HG03460 (cell line): ENCODE results near the gene CSAD.
A peak's percentile ranks its signal among the peaks of the same experiment; 100 is the strongest.
"Not testable (repeated sequence)": the region's sequence is repeated elsewhere in the genome, so short reads cannot be mapped to it uniquely, and the experiment has no call there.

Experiments used
- ATAC-seq: cut with Tn5 transposase; IDR thresholded peaks from one replicate; pipeline ENCODE4 v1.9.1; 2021; ENCODE audit not compliant: unreplicated experiment

CSAD gene

DNA sequence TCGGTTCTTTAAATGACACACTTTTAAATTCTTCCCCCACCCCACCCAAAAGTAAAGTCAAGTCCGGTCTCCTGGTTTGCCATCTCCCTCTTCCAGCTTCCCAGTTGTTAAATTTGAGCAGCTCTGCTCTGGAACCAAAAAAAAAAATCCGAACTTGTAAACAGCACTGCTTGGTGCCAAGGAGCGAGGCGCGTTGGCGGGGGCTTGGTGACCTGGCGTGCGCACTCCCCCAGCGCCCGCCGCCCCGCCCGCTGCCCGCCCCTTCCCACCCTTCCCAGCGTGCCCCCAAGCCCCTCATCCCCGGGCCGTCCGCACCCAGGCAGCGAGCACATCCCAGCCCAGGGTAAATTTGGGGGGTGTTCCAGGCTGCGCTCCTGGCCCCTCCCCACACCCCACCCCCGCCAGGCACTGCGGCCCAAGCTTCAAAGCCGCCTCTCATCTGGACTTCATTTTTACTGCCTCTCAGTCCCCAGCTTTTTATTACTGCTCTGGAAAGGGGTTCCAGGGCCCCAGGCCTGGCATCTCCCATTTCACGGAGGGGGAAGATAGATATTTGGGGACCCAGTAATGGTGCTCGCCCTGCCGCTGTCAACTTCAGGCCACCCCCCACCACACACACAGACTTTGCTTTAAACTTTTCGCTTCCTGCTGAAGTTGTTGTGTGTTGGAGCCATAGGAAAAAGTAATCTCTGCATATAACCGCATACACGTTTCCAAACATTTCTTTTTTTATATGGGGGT lies 38.0 kb upstream of the CSAD start:
- no peak for ATAC-seq

DNA sequence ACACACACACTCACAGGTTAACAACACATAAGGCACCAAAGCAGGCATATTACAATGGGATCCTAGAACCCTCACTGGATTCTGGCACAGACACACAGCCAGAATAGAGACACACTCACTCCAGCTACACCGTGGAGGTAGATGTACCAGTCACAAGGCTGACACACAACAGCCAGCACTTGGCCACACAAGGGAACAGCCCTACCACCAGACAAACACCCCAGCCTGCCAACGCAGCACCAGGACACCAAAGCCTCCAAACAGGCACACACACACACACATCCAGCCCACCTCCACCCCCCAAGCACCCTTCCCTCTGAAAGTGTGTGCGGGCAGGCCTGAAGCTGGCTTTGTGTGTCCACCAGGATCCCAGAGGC lies 37.2 kb upstream of the CSAD start:
- ATAC-seq = no peak

DNA sequence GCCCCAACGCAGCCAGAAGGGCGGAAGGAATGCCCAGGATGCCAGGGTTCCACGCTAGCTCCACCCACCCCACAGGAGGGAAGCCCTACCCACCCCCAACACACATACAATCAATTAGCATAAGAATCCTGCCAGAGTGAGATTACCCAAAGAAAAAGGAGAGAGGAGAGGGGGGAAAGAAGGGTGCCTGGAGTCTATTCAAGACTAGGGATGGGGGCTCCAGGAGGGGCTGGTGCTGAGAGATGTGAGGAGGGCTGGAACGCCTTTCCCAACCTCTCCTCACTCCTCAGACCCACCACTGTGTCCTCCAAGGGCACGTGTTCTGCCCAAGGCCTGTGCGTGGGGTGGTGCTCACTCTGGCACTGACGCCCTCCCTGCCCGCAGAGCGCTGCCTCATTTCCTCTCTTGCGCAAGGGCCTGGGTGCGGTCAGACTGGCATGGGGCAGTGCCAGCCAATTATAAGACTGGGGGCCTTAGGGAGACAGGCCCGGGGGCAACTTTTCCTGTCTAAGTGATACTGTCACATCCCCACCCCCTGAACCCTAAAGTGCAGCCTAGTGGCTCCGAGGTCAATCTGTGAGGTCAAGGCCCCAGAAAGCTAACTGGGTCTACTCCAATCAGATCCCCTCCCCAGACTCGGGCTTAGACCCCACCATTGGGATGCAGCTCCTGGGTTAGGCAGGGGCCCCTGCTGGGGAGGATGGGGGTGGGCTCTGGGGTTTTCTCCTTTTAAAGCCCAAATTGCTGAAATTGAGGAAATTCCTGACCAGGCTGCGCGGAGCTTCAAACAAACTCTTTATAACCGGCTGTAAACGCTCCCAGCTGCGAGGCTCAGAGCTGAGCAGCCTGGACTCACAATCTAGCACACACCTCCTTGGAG lies 36.6 kb upstream of the CSAD start:
- ATAC-seq = no peak

DNA sequence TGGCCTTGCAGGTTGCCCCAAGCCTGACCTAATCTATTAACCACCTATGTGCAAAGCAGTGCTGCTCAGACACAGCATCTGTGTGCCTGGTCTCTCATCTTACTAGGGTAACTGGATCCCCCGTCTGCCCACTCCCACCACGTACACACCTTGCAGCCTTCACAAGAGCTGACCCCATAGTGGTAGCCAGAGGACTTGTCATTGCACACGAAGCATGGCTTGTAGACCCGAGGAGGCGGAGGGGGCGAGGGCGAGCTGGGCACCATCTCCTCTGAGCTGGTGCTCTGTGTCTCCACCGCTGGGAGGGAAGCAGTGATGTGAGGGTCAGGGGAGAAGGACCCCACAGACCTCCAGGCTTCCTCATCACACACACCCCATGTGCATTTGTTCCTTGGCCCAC lies 34.8 kb upstream of the CSAD start:
- ATAC-seq = no peak

DNA sequence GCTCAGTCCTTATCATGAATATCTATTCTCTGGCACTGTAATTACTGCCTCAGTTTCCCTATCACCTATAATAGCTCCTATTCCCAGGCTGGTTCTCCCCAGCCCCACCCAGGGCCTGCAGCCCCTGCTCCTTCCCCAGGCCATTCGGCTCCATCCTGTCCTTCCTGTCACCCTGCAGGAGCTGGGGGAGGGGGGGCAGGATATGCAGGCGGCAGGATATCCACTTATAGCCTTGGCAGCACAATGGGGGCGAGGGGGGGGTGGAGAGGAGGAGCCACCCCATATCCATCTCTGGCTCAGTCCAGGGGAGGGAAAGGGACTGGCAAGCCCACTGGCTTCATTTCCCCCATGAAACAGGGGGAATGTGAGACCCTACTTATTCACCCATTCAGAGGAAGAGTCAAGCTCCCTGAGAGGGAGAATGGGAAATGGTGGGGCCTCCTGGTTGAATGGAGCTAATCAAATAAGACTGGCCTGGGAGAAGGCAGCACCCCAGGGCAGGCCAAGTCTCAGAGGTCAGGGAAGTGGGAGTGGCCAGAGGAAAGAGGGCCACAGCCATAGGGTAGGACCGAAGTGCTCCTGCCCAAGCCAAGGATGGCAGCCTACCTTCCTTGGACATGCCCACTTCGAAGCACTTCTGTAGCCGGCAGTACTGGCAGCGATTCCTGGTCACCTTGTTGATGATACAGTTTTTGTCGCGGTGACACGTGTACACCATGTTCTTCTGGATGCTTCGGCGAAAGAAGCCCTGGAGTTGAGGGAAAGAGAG lies 34.1 kb upstream of the CSAD start:
- no peak for ATAC-seq

DNA sequence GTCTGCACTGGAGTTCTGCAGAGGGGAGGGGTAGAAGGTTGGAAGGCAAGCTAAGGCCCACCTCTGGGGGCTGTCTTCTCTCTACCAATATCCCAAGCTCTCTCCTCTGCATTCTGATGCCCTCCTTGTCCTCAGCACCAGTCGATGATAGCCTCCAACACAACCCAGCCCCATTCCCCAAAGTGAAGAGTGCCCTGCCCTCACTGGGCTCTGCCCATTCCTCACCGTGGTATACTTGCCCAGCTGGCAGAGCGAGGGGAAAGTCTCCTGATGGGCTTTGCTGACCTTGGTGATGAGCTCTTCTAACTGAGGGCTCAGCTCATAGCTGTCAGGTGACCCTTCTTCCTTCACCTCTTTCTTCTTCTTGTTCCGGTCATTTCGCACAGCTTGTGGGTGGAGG lies 33.5 kb upstream of the CSAD start:
- ATAC-seq = no peak

DNA sequence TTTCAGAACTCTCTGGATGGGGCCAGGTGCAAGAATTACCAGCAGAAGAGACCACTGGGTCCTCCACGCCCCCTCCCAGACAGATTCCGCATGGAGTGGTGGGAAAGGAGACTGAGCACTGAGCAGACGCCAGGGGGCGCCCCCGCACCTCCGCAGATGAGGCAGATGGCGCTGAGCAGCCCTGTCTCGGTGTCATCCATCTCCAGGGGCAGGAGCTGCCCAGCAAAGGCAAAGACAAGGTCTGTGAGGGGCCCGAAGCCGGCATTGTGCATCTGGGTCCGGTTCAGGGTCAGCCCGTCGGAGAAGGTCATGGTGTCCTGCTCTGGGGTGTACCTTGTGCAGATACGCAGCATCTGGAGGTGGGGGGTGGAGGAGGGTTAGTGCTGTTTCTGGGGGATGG lies 32.6 kb upstream of the CSAD start:
- peak; percentile 36 for ATAC-seq

DNA sequence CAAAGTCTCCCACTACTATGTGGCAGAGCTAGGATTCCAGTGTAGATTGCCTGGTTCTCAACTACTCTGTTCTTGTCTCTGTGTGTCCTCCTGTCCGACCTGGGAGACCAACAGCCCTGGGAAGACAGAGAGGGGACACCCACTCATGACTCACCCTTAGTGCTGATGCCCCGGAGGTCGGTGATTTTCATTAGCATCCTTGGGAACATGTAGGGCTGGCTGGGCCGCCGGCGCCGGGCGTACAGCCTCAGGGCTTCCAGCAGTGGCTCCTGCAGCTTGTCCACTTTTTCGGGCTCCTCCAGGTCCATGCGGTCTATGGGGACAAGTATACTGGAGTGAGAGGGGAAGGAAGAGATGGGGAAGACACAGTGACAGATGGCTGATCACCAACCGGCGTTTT lies 32.2 kb upstream of the CSAD start:
- no peak for ATAC-seq

DNA sequence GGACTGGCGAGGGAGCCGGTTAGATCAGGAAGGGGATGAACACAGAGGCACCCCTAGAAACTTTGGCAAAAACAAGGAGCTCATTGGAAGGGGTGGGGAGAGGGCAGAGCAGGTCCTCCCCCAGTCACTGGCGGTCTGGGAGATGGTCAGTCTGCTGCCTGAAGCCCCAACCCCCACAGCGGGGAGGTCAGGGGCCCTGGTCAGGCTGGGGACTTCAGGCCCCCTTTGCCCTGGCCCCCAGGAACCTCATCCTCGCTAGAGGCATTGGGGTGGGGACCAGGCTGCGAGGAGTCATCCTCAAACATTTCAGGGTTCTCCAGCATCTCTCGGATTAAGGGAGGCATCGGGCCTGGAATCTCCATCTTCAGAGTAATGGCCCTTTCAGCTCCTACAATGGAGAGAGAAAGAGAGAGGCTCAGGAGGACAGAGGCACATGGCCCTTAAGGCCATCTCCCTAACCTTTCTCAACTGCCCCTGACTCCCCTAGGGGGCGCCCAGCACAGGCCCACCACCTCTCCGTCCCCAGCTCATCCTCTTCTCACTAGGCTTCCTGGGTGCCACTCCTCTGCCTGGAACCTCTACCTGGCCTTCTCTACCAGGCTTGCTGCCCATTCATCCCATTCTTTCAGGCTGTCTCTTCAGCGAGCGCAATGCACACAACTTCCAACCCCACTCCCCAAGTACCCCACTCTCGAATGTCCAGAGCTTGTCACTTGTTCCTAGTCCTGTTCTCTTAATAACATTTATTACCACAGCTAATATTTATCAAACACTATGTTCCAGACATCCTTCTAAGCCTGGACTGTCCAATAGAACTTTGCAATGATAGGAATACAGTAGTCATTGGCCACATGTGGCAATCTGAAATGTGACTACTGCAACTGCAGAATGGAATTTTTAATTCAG lies 31.0 kb upstream of the CSAD start:
- no peak for ATAC-seq

DNA sequence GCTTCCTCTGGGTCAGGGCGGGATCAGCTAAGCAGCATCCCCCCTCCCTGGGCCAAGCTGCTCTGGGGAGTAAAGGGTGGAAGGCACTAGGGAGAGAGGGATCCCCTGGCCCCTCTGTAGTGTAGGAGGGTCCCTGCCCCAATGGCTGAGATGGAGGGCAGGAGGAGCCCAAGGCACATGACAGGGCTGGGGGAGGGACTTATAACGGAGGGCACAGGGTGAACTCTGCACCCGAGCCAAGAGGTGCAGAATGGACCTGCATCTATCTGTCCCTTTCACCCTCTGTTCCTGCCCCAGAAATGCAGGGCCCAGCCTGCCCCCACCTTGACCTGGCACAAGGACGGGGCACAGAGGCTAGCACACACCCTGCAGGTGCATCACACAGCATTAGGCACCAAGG lies 30.1 kb upstream of the CSAD start:
- no peak for ATAC-seq

DNA sequence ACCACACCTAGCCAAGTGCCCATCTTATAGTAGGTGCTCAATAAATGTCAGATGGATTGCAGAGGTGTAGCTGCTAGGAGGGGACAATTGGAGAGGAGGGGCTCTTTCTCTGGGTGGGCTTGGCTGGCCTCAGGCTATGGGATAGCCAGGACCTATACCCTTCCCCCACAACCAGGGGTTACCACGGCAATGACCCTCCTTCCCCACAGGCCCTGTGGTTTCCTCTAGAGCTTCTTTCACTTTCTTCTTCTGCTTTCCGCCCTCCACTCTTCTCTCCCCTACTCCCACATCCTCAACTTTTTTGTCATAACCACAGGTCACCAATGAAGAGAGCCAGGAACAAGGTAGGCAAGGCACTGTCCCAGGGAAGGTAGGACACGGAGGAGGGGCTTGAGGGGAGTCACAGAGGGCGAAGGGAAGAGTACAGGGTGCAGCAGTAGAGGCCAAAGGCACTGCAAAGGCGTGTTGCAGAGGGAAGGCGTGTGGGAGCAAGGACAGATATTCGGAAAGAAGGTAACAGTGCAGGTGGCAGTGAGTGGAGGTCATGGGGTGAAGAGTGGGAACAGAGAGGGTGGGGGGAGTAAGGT lies 28.2 kb upstream of the CSAD start:
- peak; percentile 44 for ATAC-seq

DNA sequence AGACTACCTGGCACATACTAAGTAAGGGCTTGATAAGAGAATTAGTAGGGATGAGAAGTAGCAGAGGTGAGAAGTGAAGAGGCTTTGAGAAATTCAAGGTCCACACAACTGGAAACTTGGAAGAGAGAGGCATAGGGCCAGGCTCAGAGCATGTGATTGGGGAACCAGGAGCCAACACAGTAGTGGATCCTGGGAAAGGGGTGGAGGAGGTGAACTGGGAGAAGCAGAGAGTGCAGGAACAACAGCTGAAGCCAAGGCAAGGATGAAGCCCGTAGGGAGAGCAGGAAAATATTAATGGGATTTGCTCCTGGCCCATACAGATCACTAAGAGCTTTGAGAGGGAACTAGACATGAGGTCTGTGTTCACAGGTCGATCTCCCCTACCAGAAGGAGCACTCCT lies 27.7 kb upstream of the CSAD start:
- ATAC-seq = no peak

DNA sequence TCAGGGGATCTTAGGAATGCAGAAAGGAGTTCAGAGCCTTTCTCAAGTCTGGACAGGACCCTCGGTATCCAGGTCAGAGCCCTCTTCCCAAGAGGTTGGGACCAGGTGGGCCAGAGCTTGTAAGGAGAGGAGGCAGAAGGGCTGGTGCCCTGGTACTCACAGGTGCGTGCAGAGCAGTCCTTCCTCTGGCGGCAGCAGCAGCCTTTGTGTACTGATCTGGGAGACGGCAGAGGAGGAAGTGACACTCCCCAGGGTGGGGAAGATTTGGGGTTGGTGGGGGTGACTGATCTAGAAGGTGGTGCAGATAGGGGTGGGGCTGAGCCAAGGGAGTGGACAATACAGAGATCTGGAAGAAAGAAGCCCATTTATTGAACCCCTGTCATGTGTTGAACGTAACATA lies 26.3 kb upstream of the CSAD start, which contains the start of gene ITGB7:
TSS of gene ITGB7 (minus strand) at position 210 of the 400 bp plus-strand sequence. CDS start 6,808 bp downstream, outside the sequence.
- ATAC-seq = no peak

DNA sequence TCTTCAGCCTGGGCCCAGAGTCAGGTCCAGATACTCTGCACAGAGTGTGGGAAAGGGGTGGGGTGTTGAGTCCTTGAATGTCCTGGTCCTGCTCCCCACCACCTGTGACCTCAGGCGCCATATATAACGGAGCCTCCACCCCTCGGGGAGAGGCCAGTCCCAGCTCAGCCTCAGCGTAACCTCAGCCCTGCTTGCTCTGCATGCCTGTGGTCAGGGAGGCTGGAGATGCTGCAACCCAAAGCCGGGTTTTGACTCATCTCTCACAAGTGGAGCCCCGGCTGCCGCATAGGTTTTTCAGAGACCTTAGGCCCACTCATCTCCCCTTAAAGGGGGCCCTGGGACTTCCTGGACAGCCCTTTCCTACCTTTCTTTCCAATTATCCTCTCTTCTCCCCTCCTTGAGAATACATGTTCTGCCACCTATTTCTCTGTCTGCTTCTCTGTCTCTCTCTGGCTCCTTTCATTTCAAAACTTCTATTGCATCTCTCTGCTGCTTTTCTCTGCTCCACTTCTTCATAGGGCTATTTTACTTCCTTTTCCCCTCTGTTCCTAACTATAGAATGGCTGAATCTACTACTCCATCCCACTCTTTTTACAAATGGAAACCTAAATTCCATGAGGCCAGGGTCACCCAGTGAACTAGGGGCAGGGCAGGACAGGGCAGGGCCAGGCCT lies 25.2 kb upstream of the CSAD start:
- ATAC-seq = peak; percentile 65

DNA sequence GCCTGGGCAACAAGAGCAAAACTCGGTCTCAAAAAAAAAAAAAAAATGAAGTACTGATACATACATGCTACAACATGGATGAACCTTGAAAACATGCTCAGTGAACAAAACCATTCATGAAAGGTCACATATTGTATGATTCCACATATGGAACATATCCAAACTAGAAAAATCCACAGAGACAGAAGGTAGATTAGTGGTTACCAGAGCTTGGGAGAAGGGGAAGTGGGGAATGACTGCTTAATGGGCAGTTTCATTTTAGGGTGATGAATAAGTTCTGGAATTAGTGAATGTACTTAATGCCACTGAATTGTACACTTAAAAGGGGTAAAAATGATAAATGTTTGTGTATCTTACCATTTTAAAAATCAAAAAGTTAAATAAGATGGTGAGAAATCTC lies 23.6 kb upstream of the CSAD start:
- no peak for ATAC-seq

DNA sequence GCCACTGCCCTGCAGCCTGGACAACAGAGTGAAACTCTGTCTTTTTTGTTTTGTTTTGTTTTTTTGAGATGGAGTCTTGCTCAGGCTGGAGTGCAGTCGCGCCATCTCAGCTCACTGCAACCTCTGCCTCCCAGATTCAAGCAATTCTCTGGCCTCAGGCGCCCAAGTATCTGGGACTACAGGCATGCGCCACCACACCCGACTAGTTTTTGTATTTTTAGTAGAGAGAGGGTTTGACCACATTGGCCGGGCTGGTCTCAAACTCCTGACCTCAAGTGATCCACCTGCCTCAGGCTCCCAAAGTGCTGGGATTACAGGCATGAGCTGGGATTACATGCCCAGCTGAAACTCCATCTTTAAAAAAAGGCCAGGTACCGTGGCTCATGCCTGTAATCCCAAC lies 21.6 kb upstream of the CSAD start:
- ATAC-seq = not testable (repeated sequence)

DNA sequence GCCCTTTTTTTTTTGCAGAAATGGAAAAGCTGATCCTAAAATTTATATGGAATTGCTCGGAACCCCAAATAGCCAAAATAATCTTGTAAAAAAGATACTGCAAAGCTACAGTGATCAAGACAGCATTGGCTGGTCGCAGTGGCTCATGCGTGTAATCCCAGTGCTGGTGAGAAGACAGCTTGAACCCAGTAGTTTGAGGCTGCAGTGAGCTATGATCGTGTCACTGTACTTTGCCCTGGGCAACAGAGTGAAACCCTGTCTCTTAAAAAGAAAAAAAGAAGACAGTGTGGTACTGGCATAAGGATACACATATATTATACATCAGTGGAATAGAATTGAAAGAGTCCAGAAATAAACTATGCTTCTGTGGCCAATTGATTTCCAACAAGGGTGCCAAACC lies 20.9 kb upstream of the CSAD start:
- ATAC-seq = no peak

DNA sequence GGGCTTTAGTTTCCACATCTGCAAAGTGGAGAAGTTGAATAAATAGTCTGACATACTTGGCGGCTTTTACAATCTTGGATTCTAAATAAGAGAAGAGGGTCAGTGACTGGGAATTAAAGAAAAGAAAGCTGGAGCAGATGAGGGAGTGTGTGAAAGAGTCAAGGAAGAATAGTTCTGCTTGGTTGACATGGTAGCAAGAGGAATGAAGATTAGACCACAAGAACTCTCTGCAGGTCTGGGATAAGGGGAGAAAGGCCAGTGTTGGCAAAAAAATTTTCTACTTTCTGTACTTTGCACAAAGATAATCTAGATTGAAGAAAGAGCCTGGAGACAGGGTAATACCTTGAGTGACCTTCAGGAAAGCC lies 20.4 kb upstream of the CSAD start:
- ATAC-seq = no peak

DNA sequence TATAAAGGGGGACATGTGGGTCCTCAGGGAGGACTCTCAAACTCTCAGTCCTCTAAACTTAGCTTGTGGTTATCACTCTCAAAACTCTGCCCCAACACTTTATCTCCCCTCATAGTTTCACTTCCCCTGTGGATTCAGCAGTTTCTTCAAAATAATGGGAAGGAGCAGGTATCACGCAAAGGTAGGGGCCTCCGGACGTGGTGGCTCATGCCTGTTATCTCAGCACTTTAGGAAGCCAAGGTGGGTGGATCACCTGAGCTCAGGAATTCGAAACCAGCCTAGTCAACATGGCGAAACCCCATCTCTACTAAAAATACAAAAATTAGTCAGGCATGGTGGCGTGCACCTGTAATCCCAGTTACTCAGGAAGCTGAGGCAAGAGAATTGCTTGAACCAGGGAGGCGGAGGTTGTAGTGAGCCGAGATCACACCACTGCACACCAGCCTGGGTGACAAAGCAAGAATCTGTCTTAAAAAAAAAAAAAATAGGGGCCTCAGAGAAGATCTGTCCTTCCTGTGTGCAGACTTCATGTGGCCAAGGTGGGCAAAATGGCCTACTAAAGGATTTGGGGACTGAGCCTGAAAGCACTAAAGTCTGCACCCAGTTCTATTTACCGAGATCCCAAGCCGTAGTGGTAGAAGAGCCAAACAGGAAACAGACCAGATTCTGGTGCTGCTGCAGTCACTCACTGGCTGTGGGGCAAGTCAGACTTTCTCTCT lies 19.9 kb upstream of the CSAD start:
- peak; percentile 68 for ATAC-seq
